Thoracic aorta (tissue), 2 donors: ENCODE results near the gene PCDHA9. TPM values are rescaled to one million over a fixed set of nuclear protein-coding genes. Genes with fewer than 3 reads are reported as not detected.
"Not testable (repeated sequence)": the region's sequence is repeated elsewhere in the genome, so short reads cannot be mapped to it uniquely, and the experiment has no call there.

Source experiments
- ATAC-seq: fragments of 150-250 bp; one replicate; pipeline ENCODE4 v1.8.0; 2017; ENCODE audit warnings: low read depth; ENCODE audit not compliant: insufficient number of reproducible peaks, low FRiP score
- DNase-seq: peaks from one replicate; pipeline ENCODE4 v3.0.0-alpha.2; 2020; ENCODE audit warnings: low spot score
- H3K27ac ChIP-seq, 2 donors: fragments of 200-600 bp; sonication (generic); 1 replicate in 1 of 2; 2 replicates in 1 of 2; pipeline ENCODE4 v1.5.1; 2016; ENCODE audit warnings: mild to moderate bottlenecking in 2 of 2, moderate library complexity in 2 of 2
- H3K27me3 ChIP-seq: fragments of 200-600 bp; sonication (generic); replicated peaks from 2 replicates; pipeline ENCODE4 v1.6.0; 2016; ENCODE audit warnings: mild to moderate bottlenecking; ENCODE audit not compliant: insufficient read depth
- H3K36me3 ChIP-seq: fragments of 200-600 bp; sonication (generic); one replicate; pipeline ENCODE4 v1.5.1; 2016
- H3K4me1 ChIP-seq, 2 donors: fragments of 200-600 bp; sonication (generic); 1 replicate in 1 of 2; 2 replicates in 1 of 2; pipeline versions ENCODE4 v1.5.1 to v1.6.0; 2016; ENCODE audit warnings: low read depth in 2 of 2, mild to moderate bottlenecking in 1 of 2; ENCODE audit not compliant: control insufficient read depth in 1 of 2
- H3K4me3 ChIP-seq: fragments of 200-600 bp; sonication (generic); 2 replicates; pipeline ENCODE4 v1.5.1; 2016; ENCODE audit warnings: mild to moderate bottlenecking
- H3K9me3 ChIP-seq: fragments of 200-600 bp; sonication (generic); 2 replicates; pipeline ENCODE4 v1.5.1; 2016
- total RNA-seq, 2 donors: library from RNA; depleted of rRNA; stranded (reverse); fragments of >200 nt; gene quantifications; one replicate each; pipeline versions ENCODE4 v1.1.0 to v1.2.3, GENCODE V29; 2016
- TF ChIP-seq, protein P1 (sequence below): fragments of 200-600 bp; sonication (generic); IDR thresholded peaks from one replicate; pipeline ENCODE4 v1.5.1; 2019; ENCODE audit warnings: antibody characterized with exemption

The PCDHA9 gene
- total RNA-seq, 2 donors from 2014 or later, result 0.35 to 1.1 TPM

DNA sequence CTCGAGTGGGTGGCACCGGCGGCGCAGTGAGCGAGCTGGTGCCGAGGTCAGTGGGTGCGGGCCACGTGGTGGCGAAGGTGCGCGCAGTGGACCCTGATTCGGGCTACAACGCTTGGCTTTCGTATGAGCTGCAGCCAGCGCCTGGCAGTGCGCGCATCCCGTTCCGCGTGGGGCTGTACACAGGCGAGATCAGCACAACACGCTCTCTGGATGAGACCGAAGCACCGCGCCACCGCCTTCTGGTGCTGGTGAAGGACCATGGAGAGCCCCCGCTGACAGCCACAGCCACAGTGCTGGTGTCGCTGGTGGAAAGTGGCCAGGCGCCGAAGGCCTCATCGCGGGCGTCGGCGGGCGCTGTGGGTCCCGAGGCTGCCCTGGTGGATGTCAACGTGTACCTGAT lies 24.7 kb upstream of the PCDHA9 start:
- no peaks in the 10 kb centered on the region for H3K36me3 ChIP-seq
- no peak for ATAC-seq
- peaks cover 21% of the 10 kb centered on the region for H3K9me3 ChIP-seq
- TF ChIP-seq, protein P1, sequence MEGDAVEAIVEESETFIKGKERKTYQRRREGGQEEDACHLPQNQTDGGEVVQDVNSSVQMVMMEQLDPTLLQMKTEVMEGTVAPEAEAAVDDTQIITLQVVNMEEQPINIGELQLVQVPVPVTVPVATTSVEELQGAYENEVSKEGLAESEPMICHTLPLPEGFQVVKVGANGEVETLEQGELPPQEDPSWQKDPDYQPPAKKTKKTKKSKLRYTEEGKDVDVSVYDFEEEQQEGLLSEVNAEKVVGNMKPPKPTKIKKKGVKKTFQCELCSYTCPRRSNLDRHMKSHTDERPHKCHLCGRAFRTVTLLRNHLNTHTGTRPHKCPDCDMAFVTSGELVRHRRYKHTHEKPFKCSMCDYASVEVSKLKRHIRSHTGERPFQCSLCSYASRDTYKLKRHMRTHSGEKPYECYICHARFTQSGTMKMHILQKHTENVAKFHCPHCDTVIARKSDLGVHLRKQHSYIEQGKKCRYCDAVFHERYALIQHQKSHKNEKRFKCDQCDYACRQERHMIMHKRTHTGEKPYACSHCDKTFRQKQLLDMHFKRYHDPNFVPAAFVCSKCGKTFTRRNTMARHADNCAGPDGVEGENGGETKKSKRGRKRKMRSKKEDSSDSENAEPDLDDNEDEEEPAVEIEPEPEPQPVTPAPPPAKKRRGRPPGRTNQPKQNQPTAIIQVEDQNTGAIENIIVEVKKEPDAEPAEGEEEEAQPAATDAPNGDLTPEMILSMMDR, result no peak
- H3K27me3 ChIP-seq, result no peaks in the 10 kb centered on the region
- no peaks in the 10 kb centered on the region for H3K4me1 ChIP-seq
- no peak overlapping the region for H3K27ac ChIP-seq
- DNase-seq, result no peak
- H3K4me3 ChIP-seq, result no peak overlapping the region

DNA sequence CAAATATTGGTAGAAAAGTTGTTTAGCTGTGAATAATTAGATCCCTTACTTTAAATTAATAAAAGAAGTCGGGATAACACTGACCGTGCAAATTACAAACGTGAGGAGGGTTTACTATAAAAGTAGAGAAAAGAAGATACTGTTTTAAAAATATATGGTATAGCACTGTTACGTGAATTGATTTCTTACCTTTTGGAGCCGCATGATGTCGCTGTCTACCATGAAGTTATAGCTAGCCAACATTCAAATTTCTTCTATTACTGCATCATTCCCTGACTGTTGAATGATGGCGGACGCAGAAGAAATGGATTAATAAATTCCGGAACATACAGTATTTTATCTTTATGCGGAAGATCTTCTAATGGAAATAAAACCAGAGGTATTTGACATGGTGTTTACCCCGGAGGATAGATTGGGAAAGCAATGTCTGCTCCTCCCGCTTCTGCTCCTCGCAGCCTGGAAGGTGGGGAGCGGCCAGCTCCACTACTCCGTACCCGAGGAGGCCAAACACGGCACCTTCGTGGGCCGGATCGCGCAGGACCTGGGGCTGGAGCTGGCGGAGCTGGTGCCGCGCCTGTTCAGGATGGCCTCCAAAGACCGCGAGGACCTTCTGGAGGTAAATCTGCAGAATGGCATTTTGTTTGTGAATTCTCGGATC lies 20.3 kb upstream of the PCDHA9 start, which contains the start of gene PCDHA6:
TSS of gene PCDHA6 (plus strand) at position 257 of the 658 bp plus-strand sequence. CDS start at position 389, 132 bp downstream.
- Histone ChIP-seq H3K27me3 (no peaks in the 10 kb centered on the region), H3K27ac (no peak within 1 kb of the TSS), H3K4me1 (no peaks in the 10 kb centered on the region), H3K4me3 (peak within 1 kb of the TSS; percentile 42), H3K9me3 (peaks cover 20% of the 10 kb centered on the region), H3K36me3 (no peaks in the 10 kb centered on the region)
- TF ChIP-seq, protein P1, result no peak
- DNase-seq (no peak), ATAC-seq (no peak)

DNA sequence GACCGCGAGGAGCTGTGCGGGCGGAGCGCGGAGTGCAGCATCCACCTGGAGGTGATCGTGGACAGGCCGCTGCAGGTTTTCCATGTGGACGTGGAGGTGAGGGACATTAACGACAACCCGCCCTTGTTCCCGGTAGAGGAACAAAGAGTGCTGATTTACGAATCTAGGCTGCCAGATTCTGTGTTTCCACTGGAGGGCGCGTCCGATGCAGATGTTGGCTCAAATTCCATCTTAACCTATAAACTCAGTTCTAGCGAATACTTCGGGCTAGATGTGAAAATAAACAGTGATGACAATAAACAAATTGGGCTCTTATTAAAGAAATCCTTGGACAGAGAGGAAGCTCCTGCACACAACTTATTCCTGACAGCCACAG lies 19.8 kb upstream of the PCDHA9 start:
- Histone ChIP-seq H3K4me1 (no peaks in the 10 kb centered on the region), H3K9me3 (peaks cover 17% of the 10 kb centered on the region), H3K4me3 (peak overlapping the region; percentile 42), H3K27me3 (no peaks in the 10 kb centered on the region), H3K36me3 (no peaks in the 10 kb centered on the region), H3K27ac (no peak overlapping the region)
- DNase-seq (no peak), ATAC-seq (no peak)
- TF ChIP-seq, protein P1, result no peak

DNA sequence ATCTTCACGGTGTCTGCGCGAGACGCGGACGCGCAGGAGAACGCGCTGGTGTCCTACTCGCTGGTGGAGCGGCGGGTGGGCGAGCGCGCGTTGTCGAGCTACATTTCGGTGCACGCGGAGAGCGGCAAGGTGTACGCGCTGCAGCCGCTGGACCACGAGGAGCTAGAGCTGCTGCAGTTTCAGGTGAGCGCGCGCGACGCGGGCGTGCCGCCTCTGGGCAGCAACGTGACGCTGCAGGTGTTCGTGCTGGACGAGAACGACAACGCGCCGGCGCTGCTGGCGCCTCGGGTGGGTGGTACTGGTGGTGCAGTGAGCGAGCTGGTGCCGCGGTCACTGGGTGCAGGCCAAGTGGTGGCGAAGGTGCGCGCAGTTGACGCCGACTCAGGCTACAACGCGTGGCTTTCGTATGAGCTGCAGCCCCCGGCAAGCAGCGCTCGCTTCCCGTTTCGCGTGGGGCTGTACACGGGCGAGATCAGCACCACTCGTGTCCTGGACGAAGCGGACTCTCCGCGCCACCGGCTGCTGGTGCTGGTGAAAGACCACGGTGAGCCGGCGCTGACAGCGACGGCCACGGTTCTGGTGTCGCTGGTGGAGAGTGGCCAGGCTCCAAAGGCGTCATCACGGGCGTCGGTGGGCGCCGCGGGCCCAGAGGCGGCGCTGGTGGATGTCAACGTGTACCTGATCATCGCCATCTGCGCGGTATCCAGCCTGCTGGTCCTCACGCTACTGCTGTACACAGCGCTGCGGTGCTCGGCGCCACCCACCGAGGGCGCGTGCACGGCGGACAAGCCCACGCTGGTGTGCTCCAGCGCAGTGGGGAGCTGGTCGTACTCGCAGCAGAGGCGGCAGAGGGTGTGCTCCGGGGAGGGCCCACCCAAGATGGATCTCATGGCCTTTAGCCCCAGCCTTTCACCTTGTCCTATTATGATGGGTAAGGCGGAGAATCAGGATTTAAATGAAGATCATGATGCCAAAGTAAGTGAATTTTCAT lies 18.4 kb upstream of the PCDHA9 start:
- not testable (repeated sequence) for H3K27ac ChIP-seq, H3K4me1 ChIP-seq, H3K4me3 ChIP-seq, DNase-seq, H3K36me3 ChIP-seq, ATAC-seq, H3K27me3 ChIP-seq
- peaks cover 28% of the 10 kb centered on the region for H3K9me3 ChIP-seq

DNA sequence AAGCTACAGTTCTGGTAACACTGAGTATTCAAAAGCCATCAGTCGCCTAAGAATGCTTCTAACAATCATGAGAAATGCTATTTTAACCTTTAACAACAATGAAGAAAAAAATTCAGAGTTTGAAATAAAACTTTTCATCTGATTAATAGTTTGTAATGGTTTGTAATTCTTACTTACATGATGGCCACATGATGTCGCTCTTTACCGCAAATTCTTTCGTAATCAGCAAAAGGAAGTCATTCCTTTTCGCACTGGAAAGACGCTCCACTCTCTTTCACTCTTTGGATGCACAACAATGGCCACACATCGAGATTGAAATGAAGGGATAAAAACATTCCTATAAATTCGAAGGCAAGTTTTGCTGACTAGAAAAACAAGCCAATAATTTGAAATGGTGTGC lies 14.2 kb upstream of the PCDHA9 start, which contains the start of gene PCDHA7:
TSS of gene PCDHA7 (plus strand) at position 277 of the 400 bp plus-strand sequence. CDS start at position 392, 115 bp downstream.
- ATAC-seq (no peak), DNase-seq (no peak)
- TF ChIP-seq, protein P1, result no peak
- Histone ChIP-seq H3K4me1 (no peaks in the 10 kb centered on the region), H3K36me3 (no peaks in the 10 kb centered on the region), H3K27me3 (no peaks in the 10 kb centered on the region), H3K4me3 (peak within 1 kb of the TSS; percentile 25), H3K9me3 (peaks cover 40% of the 10 kb centered on the region), H3K27ac (no peak within 1 kb of the TSS)

DNA sequence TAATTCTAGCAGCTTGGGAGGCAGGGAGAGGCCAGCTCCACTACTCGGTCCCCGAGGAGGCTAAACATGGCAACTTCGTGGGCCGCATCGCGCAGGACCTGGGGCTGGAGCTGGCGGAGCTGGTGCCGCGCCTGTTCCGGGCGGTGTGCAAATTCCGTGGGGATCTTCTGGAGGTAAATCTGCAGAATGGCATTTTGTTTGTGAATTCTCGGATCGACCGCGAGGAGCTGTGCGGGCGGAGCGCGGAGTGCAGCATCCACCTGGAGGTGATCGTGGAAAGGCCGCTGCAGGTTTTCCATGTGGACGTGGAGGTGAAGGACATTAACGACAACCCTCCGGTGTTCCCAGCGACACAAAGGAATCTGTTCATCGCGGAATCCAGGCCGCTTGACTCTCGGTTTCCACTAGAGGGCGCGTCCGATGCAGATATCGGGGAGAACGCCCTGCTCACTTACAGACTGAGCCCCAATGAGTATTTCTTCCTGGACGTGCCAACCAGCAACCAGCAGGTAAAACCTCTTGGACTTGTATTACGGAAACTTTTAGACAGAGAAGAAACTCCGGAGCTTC lies 13.7 kb upstream of the PCDHA9 start:
- not testable (repeated sequence) for ATAC-seq

More for the DNA sequence above, 13.7 kb upstream of the PCDHA9 start:
- H3K4me3 ChIP-seq, result peak overlapping the region; percentile 25
- H3K27ac ChIP-seq, H3K27me3 ChIP-seq, H3K4me1 ChIP-seq, DNase-seq, H3K36me3 ChIP-seq: not testable (repeated sequence)
- H3K9me3 ChIP-seq, result peaks cover 36% of the 10 kb centered on the region
